Prostate gland (tissue), 2 donors: ENCODE results near the gene ELAVL1.

Experiments used
- POLR2AphosphoS5 ChIP-seq: sonication (generic); formaldehyde crosslinking; IDR thresholded peaks from one replicate; pipeline ENCODE4 v1.6.1; 2017; ENCODE audit warnings: antibody characterized with exemption
- TF ChIP-seq, protein P1 (sequence below), 4 experiments: fragments of 200-600 bp in 2 of 4; fragments of 450-650 bp in 2 of 4; sonication (generic) in 2 of 4; IDR thresholded peaks; 1 replicate in 3 of 4; 2 replicates in 1 of 4; pipeline ENCODE4 v1.5.1; 2016 to 2019; ENCODE audit warnings: antibody characterized with exemption in 4 of 4, mild to moderate bottlenecking in 2 of 4, moderate library complexity in 2 of 4

DNA sequence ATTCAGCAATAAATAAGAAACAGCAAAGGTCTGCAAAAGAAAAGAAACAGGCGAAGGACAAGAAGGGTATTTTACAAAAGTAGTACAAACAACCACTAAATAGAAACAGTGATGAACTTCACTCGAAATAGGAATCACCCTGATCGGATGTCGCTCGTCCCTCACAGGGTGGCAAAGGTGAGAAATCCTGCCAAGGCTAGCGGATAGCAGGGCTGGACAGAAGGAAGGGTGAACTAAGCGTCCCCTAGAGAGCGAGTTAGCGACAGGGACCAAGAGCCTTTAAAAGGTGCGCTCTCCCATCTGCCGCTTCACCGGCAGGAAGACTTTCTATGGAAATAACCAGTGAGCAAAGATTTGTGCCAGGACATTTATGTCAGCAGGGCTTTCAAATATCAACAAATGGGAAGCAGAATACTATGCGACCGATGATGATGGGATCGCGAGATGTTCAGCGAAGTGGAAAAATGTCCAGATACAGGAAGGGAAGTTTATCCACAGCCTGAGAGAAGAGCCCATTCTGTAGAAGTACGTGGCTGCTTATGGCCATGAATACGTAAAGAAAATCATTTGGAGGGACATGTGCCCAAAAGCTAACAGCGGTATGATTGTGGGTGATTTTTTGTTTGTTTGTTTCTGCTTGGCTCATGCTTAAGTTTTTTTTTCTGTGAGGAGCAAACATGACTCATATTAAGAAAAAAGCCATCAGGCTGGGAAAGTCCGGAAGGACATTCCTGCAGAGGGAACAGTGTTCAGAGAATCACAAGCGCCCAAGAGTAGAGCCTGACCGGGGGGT is 18.9 kb downstream of the ELAVL1 start:
- TF ChIP-seq, protein P1, sequence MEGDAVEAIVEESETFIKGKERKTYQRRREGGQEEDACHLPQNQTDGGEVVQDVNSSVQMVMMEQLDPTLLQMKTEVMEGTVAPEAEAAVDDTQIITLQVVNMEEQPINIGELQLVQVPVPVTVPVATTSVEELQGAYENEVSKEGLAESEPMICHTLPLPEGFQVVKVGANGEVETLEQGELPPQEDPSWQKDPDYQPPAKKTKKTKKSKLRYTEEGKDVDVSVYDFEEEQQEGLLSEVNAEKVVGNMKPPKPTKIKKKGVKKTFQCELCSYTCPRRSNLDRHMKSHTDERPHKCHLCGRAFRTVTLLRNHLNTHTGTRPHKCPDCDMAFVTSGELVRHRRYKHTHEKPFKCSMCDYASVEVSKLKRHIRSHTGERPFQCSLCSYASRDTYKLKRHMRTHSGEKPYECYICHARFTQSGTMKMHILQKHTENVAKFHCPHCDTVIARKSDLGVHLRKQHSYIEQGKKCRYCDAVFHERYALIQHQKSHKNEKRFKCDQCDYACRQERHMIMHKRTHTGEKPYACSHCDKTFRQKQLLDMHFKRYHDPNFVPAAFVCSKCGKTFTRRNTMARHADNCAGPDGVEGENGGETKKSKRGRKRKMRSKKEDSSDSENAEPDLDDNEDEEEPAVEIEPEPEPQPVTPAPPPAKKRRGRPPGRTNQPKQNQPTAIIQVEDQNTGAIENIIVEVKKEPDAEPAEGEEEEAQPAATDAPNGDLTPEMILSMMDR (IDR thresholded peaks at IDR 0.05) = no peak
- TF ChIP-seq POLR2AphosphoS5 = peak; percentile 37
